Activated CD4-positive, alpha-beta T cell treated with anti-CD3 and anti-CD28 coated beads, Interleukin-2, amount 10 ng/mL, durations not matched to agents 7 days and 5 days (primary cell): ENCODE measurements around the gene RPS6KA6. TPM values are rescaled to one million over a fixed set of nuclear protein-coding genes. Genes with fewer than 3 reads are reported as not detected.
"Not testable (repeated sequence)": the region's sequence is repeated elsewhere in the genome, so short reads cannot be mapped to it uniquely, and the experiment has no call there.

Experiments
- CTCF ChIA-PET: fragments of 350-600 bp; sonication (Branson Sonifier 250); formaldehyde crosslinking; loops from one replicate; lab custom pipeline; 2021; ENCODE audit warnings: antibody characterized with exemption; lab: Charles Lee
- POLR2A ChIA-PET: fragments of 350-600 bp; sonication (Branson Sonifier 250); formaldehyde crosslinking; loops from one replicate; lab custom pipeline; 2021; ENCODE audit warnings: antibody characterized with exemption; lab: Charles Lee
- DNase-seq: peaks from one replicate; pipeline ENCODE4 v3.0.0-alpha.2; 2020
- H3K27ac Mint-ChIP-seq: one replicate; pipeline ENCODE4 v1.8.0; 2021; ENCODE audit warnings: mild to moderate bottlenecking, moderate library complexity, mixed read lengths
- H3K27me3 Mint-ChIP-seq: one replicate; pipeline ENCODE4 v1.8.0; 2021; ENCODE audit warnings: mixed read lengths
- H3K36me3 Mint-ChIP-seq: one replicate; pipeline ENCODE4 v1.8.0; 2021; ENCODE audit warnings: low read depth, mixed read lengths
- H3K4me1 Mint-ChIP-seq: one replicate; pipeline ENCODE4 v1.8.0; 2021; ENCODE audit warnings: mixed read lengths
- H3K4me3 Mint-ChIP-seq: one replicate; pipeline ENCODE4 v1.8.0; 2021; ENCODE audit warnings: mild to moderate bottlenecking, moderate library complexity, mixed read lengths
- H3K9me3 Mint-ChIP-seq: one replicate; pipeline ENCODE4 v1.8.0; 2021; ENCODE audit warnings: mixed read lengths
- total RNA-seq, 2 experiments: library from RNA; stranded (reverse); gene quantifications; one replicate each; pipeline ENCODE4 v1.2.3, GENCODE V29; 2021

Gene RPS6KA6
- total RNA-seq, 2 experiments from 2014 or later, result not detected

GRCh38 chrX:84153538-84153937 lies 34.5 kb downstream of the RPS6KA6 start:
- Mint-ChIP-seq H3K4me1 (no peaks in the 10 kb centered on the region), H3K4me3 (no peak overlapping the region), H3K27ac (no peak overlapping the region), H3K9me3 (no peaks in the 10 kb centered on the region), H3K27me3 (no peaks in the 10 kb centered on the region), H3K36me3 (no peaks in the 10 kb centered on the region)
- ChIA-PET POLR2A (no interaction called here), CTCF (no interaction called here)
- no peak for DNase-seq

DNA sequence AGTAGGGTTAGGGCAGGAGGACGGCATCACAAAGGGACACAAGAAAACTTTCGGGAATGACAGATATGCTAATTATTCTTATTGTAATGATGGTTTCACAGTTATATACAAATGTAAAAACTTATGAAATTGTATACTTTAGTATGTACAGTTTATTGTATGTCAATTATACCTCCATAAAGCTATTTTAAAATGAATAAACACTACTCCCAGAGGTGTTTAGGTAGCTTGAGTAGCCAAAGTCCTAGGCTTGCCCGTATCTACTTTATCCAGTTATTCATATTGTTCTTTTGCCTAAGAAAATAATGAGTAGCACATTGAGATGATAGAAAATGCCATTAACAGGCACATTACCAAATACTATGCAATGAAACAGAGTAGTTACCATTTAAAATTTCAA lies 43.0 kb downstream of the RPS6KA6 start:
- no peak overlapping the region for H3K4me3 Mint-ChIP-seq
- H3K27me3 Mint-ChIP-seq, result no peaks in the 10 kb centered on the region
- no peaks in the 10 kb centered on the region for H3K4me1 Mint-ChIP-seq
- ChIA-PET CTCF (no interaction called here), POLR2A (no interaction called here)
- no peaks in the 10 kb centered on the region for H3K36me3 Mint-ChIP-seq
- H3K9me3 Mint-ChIP-seq, result no peaks in the 10 kb centered on the region
- no peak for DNase-seq
- H3K27ac Mint-ChIP-seq, result no peak overlapping the region

- H3K36me3 Mint-ChIP-seq, result no peaks in the 10 kb centered on the region
- H3K4me3 Mint-ChIP-seq, result no peak overlapping the region
- H3K27ac Mint-ChIP-seq, result no peak overlapping the region
- H3K27me3 Mint-ChIP-seq, result no peaks in the 10 kb centered on the region
- H3K9me3 Mint-ChIP-seq, result no peaks in the 10 kb centered on the region
- H3K4me1 Mint-ChIP-seq, result no peaks in the 10 kb centered on the region
- ChIA-PET POLR2A (no interaction called here), CTCF (no interaction called here)
- no peak for DNase-seq
Observed at GRCh38 chrX:84144281-84144680, 43.7 kb downstream of the RPS6KA6 start.

GRCh38 chrX:84133023-84133422 lies 55.0 kb downstream of the RPS6KA6 start:
- no peak overlapping the region for H3K4me3 Mint-ChIP-seq
- CTCF ChIA-PET, result no interaction called here
- no peaks in the 10 kb centered on the region for H3K4me1 Mint-ChIP-seq
- H3K27me3 Mint-ChIP-seq, result no peaks in the 10 kb centered on the region
- DNase-seq, result no peak
- no peaks in the 10 kb centered on the region for H3K36me3 Mint-ChIP-seq
- no peak overlapping the region for H3K27ac Mint-ChIP-seq
- POLR2A ChIA-PET, result no interaction called here
- no peaks in the 10 kb centered on the region for H3K9me3 Mint-ChIP-seq

DNA sequence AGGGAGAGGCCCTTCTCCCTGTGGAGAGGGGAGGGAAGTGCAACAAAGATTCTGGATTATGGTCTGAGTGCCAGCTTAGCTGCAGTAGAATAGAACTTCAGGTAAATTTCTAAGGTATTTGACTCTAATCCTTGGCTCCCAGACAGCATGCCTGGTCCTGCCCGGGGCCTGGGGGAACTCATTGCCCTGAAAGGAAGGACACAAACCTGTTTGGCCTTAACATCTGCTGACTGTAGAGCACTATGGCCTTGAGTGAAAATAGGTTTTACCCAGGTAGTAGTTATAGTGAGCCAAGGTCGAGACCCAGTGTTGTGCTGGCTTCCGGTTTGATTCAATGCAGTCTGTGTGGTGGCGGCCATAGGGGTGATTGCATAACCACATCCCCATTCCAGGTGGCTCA lies 64.4 kb downstream of the RPS6KA6 start:
- no peaks in the 10 kb centered on the region for H3K9me3 Mint-ChIP-seq
- CTCF ChIA-PET, result no interaction called here
- H3K27ac Mint-ChIP-seq, result no peak overlapping the region
- POLR2A ChIA-PET, result no interaction called here
- H3K27me3 Mint-ChIP-seq, result no peaks in the 10 kb centered on the region
- no peak overlapping the region for H3K4me3 Mint-ChIP-seq
- no peaks in the 10 kb centered on the region for H3K4me1 Mint-ChIP-seq
- no peak for DNase-seq
- no peaks in the 10 kb centered on the region for H3K36me3 Mint-ChIP-seq

DNA sequence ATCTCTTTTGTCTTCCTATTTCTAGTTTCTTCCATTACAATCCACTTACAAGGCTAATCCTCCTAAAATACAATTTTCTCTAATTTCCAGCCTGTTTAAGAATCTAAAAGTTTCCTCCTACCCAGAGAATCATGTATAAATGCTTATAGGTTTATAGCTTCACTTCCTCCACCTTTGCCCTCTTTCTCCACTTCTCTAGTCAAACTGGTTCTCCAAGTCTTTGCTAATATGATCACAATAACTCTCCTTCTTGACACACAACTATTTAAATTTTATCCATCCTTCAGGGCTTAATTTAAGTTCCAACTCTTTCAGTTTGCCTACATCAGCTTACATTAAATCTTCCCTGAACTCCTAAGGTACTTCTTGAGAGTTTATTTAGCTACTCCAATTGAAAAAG lies 69.2 kb downstream of the RPS6KA6 start:
- POLR2A ChIA-PET, result no interaction called here

DNA sequence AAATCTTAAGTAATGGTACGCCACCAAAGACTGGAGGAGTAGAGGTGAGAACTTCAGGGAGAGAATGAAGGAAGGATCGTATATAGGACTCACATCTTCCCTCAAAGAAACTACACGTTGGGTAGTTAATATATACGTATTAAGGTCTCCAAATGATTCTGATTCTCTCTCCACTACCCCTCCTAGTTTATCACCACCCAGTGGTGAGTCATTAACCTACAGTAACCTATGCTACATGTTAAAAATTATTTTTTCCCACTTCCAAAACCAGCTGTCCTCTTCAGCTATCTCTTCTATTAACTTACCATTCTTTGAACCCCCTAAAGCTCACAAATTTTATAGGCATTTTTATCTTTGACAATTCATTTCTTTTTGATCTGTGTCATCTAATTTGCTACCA lies 69.7 kb downstream of the RPS6KA6 start:
- H3K36me3 Mint-ChIP-seq, result no peaks in the 10 kb centered on the region
- no peaks in the 10 kb centered on the region for H3K4me1 Mint-ChIP-seq
- DNase-seq, result no peak
- no peak overlapping the region for H3K4me3 Mint-ChIP-seq
- H3K9me3 Mint-ChIP-seq, result no peaks in the 10 kb centered on the region
- H3K27me3 Mint-ChIP-seq, result no peaks in the 10 kb centered on the region
- no peak overlapping the region for H3K27ac Mint-ChIP-seq
- CTCF ChIA-PET, result no interaction called here
- POLR2A ChIA-PET, result no interaction called here

More for the DNA sequence above, 69.2 kb downstream of the RPS6KA6 start:
- DNase-seq, result no peak
- Mint-ChIP-seq H3K36me3 (no peaks in the 10 kb centered on the region), H3K4me3 (no peak overlapping the region), H3K27ac (no peak overlapping the region), H3K27me3 (no peaks in the 10 kb centered on the region), H3K4me1 (no peaks in the 10 kb centered on the region), H3K9me3 (no peaks in the 10 kb centered on the region)
- CTCF ChIA-PET, result no interaction called here

DNA sequence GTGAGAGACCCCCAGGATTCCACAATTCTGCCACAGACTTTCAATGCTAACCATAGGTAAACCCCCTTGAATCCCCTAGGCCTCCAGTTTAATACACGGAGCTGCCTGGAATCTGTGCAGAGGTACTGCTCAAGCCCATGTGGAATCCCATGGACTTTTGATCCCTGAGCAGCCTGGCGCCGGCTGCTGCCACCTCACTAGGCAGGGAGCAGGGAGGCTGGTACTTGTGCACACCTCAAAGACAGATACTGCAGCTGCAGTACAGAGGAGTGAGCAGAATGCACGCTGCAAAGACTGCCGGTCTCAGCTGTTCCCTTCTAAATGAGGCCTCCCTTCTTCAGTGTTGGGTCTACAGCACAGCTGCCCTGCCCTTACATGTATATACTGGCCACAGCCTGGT lies 79.4 kb downstream of the RPS6KA6 start:
- POLR2A ChIA-PET, result no interaction called here
- H3K36me3 Mint-ChIP-seq, result no peaks in the 10 kb centered on the region
- H3K9me3 Mint-ChIP-seq, result no peaks in the 10 kb centered on the region
- CTCF ChIA-PET, result no interaction called here
- H3K27me3 Mint-ChIP-seq, result no peaks in the 10 kb centered on the region
- no peak overlapping the region for H3K4me3 Mint-ChIP-seq
- no peak overlapping the region for H3K27ac Mint-ChIP-seq
- no peaks in the 10 kb centered on the region for H3K4me1 Mint-ChIP-seq
- no peak for DNase-seq

DNA sequence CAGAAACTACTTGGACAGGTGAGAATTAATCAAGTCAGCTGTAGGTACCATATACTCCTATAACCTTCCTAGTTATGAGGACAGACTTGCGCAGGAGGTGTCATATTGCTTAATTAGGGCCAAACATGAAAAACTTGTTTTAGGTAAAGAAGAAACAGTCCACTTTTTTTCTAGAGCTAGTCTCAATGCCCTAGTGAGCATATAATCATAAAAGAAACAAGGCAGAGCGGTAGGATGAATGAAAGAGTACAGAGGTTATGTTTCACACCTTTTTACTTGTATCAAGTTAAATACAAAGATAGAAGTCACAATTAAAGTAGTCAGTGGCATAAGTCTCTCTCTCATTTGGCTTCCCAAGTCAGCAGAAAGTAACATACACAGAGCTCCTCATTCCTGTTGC lies 88.9 kb downstream of the RPS6KA6 start:
- no peak for DNase-seq
- Mint-ChIP-seq H3K27ac (no peak overlapping the region), H3K4me1 (no peaks in the 10 kb centered on the region), H3K27me3 (no peaks in the 10 kb centered on the region), H3K4me3 (no peak overlapping the region), H3K9me3 (no peaks in the 10 kb centered on the region), H3K36me3 (no peaks in the 10 kb centered on the region)
- POLR2A ChIA-PET, result no interaction called here
- CTCF ChIA-PET, result no interaction called here

DNA sequence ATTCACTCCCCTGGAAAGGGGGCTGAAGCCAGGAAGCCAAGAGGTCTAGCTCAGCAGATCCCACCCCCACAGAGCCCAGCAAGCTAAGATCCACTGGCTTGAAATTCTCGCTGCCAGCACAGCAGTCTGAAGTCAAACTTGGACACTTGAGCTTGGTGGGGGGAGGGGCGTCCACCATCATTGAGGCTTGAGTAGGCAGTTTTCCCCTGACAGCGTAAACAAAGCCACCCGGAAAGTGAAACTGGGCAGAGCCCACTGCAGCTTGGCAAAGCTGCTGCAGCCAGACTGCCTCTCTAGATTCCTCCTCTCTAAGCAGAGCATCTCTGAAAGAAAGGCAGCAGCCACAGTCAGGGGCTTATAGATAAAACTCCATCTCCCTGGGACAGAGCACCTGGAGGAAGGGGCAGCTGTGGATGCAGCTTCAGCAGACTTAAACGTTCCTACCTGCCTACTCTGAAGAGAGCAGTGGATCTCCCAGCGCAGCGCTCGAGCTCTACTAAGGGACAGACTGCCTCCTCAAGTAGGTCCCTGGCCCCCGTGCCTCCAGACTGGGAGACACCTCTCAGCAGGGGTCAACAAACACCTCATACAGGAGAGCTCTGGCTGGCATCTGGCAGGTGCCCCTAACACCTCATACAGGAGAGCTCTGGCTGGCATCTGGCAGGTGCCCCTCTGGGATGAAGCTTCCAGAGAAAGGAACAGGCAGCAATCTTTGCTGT lies 108.4 kb downstream of the RPS6KA6 start:
- H3K4me3 Mint-ChIP-seq, DNase-seq, H3K27ac Mint-ChIP-seq, H3K27me3 Mint-ChIP-seq, H3K9me3 Mint-ChIP-seq, H3K36me3 Mint-ChIP-seq, POLR2A ChIA-PET, CTCF ChIA-PET, H3K4me1 Mint-ChIP-seq: not testable (repeated sequence)

DNA sequence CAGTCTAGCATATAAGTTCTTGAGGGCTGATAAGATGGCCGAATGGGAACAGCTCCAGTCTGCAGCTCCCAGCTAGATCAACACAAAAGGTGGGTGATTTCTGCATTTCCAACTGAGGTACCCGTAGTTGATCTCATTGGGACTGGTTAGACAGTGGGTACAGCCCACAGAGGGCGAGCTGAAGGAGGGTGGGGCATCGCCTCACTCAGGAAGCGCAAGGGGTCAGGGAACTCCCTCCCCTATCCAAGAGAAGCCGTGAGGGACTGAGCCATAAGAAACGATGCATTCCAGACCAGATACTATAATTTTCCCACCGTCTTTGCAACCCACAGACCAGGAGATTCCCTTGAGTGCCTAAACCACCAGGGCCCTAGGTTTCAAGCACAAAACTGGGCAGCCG lies 109.0 kb downstream of the RPS6KA6 start:
- Mint-ChIP-seq H3K4me1 (no peaks in the 10 kb centered on the region), H3K27ac (no peak overlapping the region), H3K9me3 (no peaks in the 10 kb centered on the region), H3K4me3 (no peak overlapping the region), H3K27me3 (no peaks in the 10 kb centered on the region), H3K36me3 (no peaks in the 10 kb centered on the region)
- no peak for DNase-seq
- ChIA-PET POLR2A (no interaction called here), CTCF (no interaction called here)

GRCh38 chrX:84064814-84065213 lies 123.2 kb downstream of the RPS6KA6 start:
- CTCF ChIA-PET, result no interaction called here
- DNase-seq, result no peak
- Mint-ChIP-seq H3K36me3 (no peaks in the 10 kb centered on the region), H3K4me3 (no peak overlapping the region), H3K4me1 (no peaks in the 10 kb centered on the region), H3K27ac (no peak overlapping the region), H3K27me3 (no peaks in the 10 kb centered on the region), H3K9me3 (no peaks in the 10 kb centered on the region)
- POLR2A ChIA-PET, result no interaction called here

DNA sequence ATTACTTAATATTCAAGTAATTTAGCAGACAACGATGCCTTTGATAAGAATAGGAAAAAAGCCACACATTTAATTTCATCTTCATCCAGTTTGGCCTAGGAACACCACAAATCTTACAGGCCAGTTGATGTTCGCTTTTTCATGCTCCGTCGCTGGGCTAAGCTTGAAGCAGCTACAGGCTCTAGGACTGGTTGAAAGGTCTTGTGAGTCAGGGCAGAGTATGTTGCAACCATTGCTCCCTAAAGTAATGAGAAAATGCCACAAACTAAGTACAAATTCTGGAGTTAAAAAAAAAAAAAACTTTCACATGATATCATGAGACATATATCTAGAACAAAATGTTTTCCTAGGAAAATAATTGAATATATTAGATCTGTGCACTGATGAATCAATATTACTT lies 123.8 kb downstream of the RPS6KA6 start:
- Mint-ChIP-seq H3K27me3 (no peaks in the 10 kb centered on the region), H3K9me3 (no peaks in the 10 kb centered on the region), H3K27ac (no peak overlapping the region), H3K36me3 (no peaks in the 10 kb centered on the region), H3K4me3 (no peak overlapping the region), H3K4me1 (no peaks in the 10 kb centered on the region)
- ChIA-PET POLR2A (no interaction called here), CTCF (no interaction called here)
- no peak for DNase-seq

- POLR2A ChIA-PET, result no interaction called here
- DNase-seq, result no peak
- no peak overlapping the region for H3K27ac Mint-ChIP-seq
- no peaks in the 10 kb centered on the region for H3K4me1 Mint-ChIP-seq
- H3K27me3 Mint-ChIP-seq, result no peaks in the 10 kb centered on the region
- H3K4me3 Mint-ChIP-seq, result no peak overlapping the region
- no peaks in the 10 kb centered on the region for H3K36me3 Mint-ChIP-seq
- H3K9me3 Mint-ChIP-seq, result no peaks in the 10 kb centered on the region
- CTCF ChIA-PET, result no interaction called here
Observed at GRCh38 chrX:84047339-84047738, 140.7 kb downstream of the RPS6KA6 start.
